GM19035 (cell line): ENCODE data around the gene TIAL1.
A peak's percentile ranks its signal among the peaks of the same experiment; 100 is the strongest.
"Not testable (repeated sequence)": the region's sequence is repeated elsewhere in the genome, so short reads cannot be mapped to it uniquely, and the experiment has no call there.

Experiments used
- ATAC-seq: cut with Tn5 transposase; IDR thresholded peaks from one replicate; pipeline ENCODE4 v1.9.1; 2021; ENCODE audit not compliant: unreplicated experiment

The TIAL1 gene

GRCh38 chr10:119550827-119551226, 45.9 kb downstream of the TIAL1 start:
- ATAC-seq: no peak

GRCh38 chr10:119549247-119549999, 47.3 kb downstream of the TIAL1 start:
- ATAC-seq: no peak

GRCh38 chr10:119546009-119546408, 50.8 kb downstream of the TIAL1 start:
- ATAC-seq: no peak

- ATAC-seq: no peak
Measured at GRCh38 chr10:119545310-119545709, 51.5 kb downstream of the TIAL1 start.

GRCh38 chr10:119543814-119544642, 52.7 kb downstream of the TIAL1 start:
- ATAC-seq: no peak

GRCh38 chr10:119542988-119543813, 53.6 kb downstream of the TIAL1 start:
- ATAC-seq: peak; percentile 45

GRCh38 chr10:119542357-119542987, 54.3 kb downstream of the TIAL1 start, which contains the start of gene RGS10:
TSS of gene RGS10 (minus strand) at chr10:119542719. CDS start at chr10:119542638, 81 bp downstream.
- peak; percentile 68 for ATAC-seq

GRCh38 chr10:119541459-119542356, 55.1 kb downstream of the TIAL1 start:
- ATAC-seq: peak; percentile 30

GRCh38 chr10:119541046-119541445, 55.7 kb downstream of the TIAL1 start:
- ATAC-seq: no peak

- no peak for ATAC-seq
Measured at GRCh38 chr10:119540038-119540437, 56.7 kb downstream of the TIAL1 start.

GRCh38 chr10:119539359-119539825, 57.4 kb downstream of the TIAL1 start:
- no peak for ATAC-seq

- no peak for ATAC-seq
Measured at GRCh38 chr10:119538632-119539358, 58.0 kb downstream of the TIAL1 start.

- ATAC-seq: no peak
Measured at GRCh38 chr10:119537953-119538630, 58.7 kb downstream of the TIAL1 start.

GRCh38 chr10:119536508-119537025, 60.2 kb downstream of the TIAL1 start:
- ATAC-seq: no peak

- ATAC-seq: no peak
Measured at GRCh38 chr10:119535837-119536507, 60.8 kb downstream of the TIAL1 start.

GRCh38 chr10:119535305-119535704, 61.5 kb downstream of the TIAL1 start:
- ATAC-seq: no peak

- no peak for ATAC-seq
Measured at GRCh38 chr10:119533473-119533872, 63.3 kb downstream of the TIAL1 start.

GRCh38 chr10:119532791-119533190, 64.0 kb downstream of the TIAL1 start:
- ATAC-seq: not testable (repeated sequence)
